HepG2 (cell line): ENCODE data around the gene PFN1. TPM values are rescaled to one million over a fixed set of nuclear protein-coding genes. Genes with fewer than 3 reads are reported as not detected.

Experiments used
- ARNT ChIP-seq: fragments of 450-650 bp; IDR thresholded peaks from 2 replicates; pipeline ENCODE4 v1.6.1; 2017
- ATF5 ChIP-seq: sonication (generic); formaldehyde crosslinking; IDR thresholded peaks from 2 replicates; pipeline ENCODE4 v1.4.0; 2020; ENCODE audit warnings: mild to moderate bottlenecking, low read depth, missing genetic modification reagents
- GABPB1 ChIP-seq: IDR thresholded peaks from 2 replicates; pipeline ENCODE4 v1.6.1; 2016; ENCODE audit warnings: mild to moderate bottlenecking, missing genetic modification reagents, moderate library complexity, missing compliant biosample characterization
- HOXA9 ChIP-seq: sonication (generic); formaldehyde crosslinking; IDR thresholded peaks from 2 replicates; pipeline ENCODE4 v1.8.1; 2022; ENCODE audit warnings: missing genetic modification reagents, mild to moderate bottlenecking, moderate library complexity, borderline replicate concordance
- KMT2A ChIP-seq: sonication (generic); formaldehyde crosslinking; IDR thresholded peaks from 2 replicates; pipeline ENCODE4 v1.4.0; 2020; ENCODE audit warnings: missing genetic modification reagents
- RCOR2 ChIP-seq: IDR thresholded peaks from 2 replicates; pipeline ENCODE4 v1.6.1; 2016; ENCODE audit warnings: missing biosample characterization, missing genetic modification reagents
- SMAD1 ChIP-seq: sonication (generic); formaldehyde crosslinking; IDR thresholded peaks from 2 replicates; pipeline ENCODE4 v1.4.0; 2020; ENCODE audit warnings: missing genetic modification reagents, low read depth, mild to moderate bottlenecking, borderline replicate concordance
- THAP11 ChIP-seq: IDR thresholded peaks from 2 replicates; pipeline ENCODE4 v1.6.1; 2016; ENCODE audit warnings: missing biosample characterization, missing genetic modification reagents
- THYN1 ChIP-seq: sonication (generic); formaldehyde crosslinking; IDR thresholded peaks from 2 replicates; pipeline ENCODE4 v1.8.1; 2023; ENCODE audit warnings: low read depth, mild to moderate bottlenecking, moderate library complexity, missing genetic modification reagents, borderline replicate concordance
- ZC3H4 ChIP-seq: sonication (generic); formaldehyde crosslinking; IDR thresholded peaks from 2 replicates; pipeline ENCODE4 v1.4.0; 2020; ENCODE audit warnings: missing genetic modification reagents, borderline replicate concordance
- ZKSCAN1 ChIP-seq: fragments of 150-350 bp; IDR thresholded peaks from 2 replicates; pipeline ENCODE4 v1.6.1; 2014; ENCODE audit warnings: low read length
- ZNF605 ChIP-seq: sonication (generic); formaldehyde crosslinking; IDR thresholded peaks from 2 replicates; pipeline ENCODE4 v1.8.0; 2022; ENCODE audit warnings: mild to moderate bottlenecking, missing genetic modification reagents
- ZNF790 ChIP-seq: sonication (generic); formaldehyde crosslinking; IDR thresholded peaks from 2 replicates; pipeline ENCODE4 v1.8.0; 2022; ENCODE audit warnings: missing genetic modification reagents, mild to moderate bottlenecking, borderline replicate concordance
- ZSCAN20 ChIP-seq: sonication (generic); formaldehyde crosslinking; IDR thresholded peaks from 2 replicates; pipeline ENCODE4 v1.4.0; 2020; ENCODE audit warnings: missing genetic modification reagents, mild to moderate bottlenecking, borderline replicate concordance
- ZSCAN21 ChIP-seq: sonication (generic); formaldehyde crosslinking; IDR thresholded peaks from 2 replicates; pipeline ENCODE4 v1.8.0; 2022; ENCODE audit warnings: mild to moderate bottlenecking, missing genetic modification reagents, moderate library complexity, borderline replicate concordance
- polyA plus RNA-seq, 8 experiments: library from polyadenylated mRNA; depleted of rRNA in 3 of 8; stranded (reverse) in 7 of 8; unstranded in 1 of 8; fragments of >200 nt; fragmentation: Illumina TruSeq in 4 of 8; extraction: Trizol in 4 of 8; gene quantifications; 2 replicates each; pipeline versions ENCODE4 v1.2.1 to v1.2.3, GENCODE V29; 2011 to 2016; ENCODE audit warnings: low read depth in 4 of 8, missing spikeins in 1 of 8, mixed read lengths in 1 of 8; ENCODE audit not compliant: insufficient read depth in 1 of 8
- total RNA-seq, 5 experiments: library from RNA; depleted of rRNA; stranded (reverse); fragments of >200 nt; fragmentation: Illumina TruSeq; extraction: Trizol; gene quantifications; 2 replicates each; pipeline ENCODE4 v1.2.3, GENCODE V29; 2016; ENCODE audit warnings: low read depth in 1 of 5
- TF ChIP-seq, protein P1 (sequence below): sonication (generic); formaldehyde crosslinking; IDR thresholded peaks from 2 replicates; pipeline ENCODE4 v1.4.0; 2020; ENCODE audit warnings: mild to moderate bottlenecking, missing genetic modification reagents
- TF ChIP-seq, protein P2 (sequence below): sonication (generic); formaldehyde crosslinking; IDR thresholded peaks from 2 replicates; pipeline ENCODE4 v1.4.0; 2020; ENCODE audit warnings: mild to moderate bottlenecking, missing genetic modification reagents
- TF ChIP-seq, protein P3 (sequence below): sonication (generic); formaldehyde crosslinking; IDR thresholded peaks from 2 replicates; pipeline ENCODE4 v1.5.1; 2020; ENCODE audit warnings: mild to moderate bottlenecking, missing genetic modification reagents, moderate library complexity

The PFN1 gene
- total and polyA plus RNA-seq, 2 of the 13 experiments (the other 11 are each of a cell fraction or from before 2014, with no cell fraction given), result 494 to 613 TPM

DNA sequence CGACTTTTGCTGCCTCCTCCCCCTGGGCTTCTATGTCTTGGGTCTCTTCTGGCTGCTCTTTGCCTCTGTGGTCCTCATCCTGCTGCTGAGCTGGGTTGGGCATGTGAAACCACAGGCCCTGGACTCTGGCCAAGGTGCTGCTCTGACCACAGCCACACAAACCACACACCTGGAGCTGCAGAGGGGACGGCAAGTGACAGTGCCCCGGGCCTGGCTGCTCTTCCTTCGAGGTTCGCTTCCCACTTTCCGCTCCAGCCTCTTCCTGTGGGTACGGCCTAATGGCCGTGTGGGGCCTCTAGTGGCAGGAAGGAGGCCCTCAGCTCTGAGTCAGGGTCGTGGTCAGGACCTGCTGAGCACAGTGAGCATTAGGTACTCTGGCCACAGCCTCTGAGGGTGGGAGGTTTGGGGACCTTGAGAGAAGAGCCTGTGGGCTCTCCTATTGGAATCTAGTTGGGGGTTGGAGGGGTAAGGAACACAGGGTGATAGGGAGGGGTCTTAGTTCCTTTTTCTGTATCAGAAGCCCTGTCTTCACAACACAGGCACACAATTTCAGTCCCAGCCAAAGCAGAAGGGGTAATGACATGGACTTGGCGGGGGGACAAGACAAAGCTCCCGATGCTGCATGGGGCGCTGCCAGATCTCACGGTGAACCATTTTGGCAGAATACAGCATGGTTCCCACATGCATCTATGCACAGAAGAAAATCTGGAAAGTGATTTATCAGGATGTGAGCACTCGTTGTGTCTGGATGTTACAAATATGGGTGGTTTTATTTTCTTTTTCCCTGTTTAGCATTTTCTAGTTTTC is 14.0 kb downstream of the PFN1 start (continued):
- no peak for TF ChIP-seq HOXA9 (CRISPR knock-in tag)
- peak; percentile 44 for TF ChIP-seq GABPB1 (CRISPR knock-in tag)
- TF ChIP-seq KMT2A (CRISPR knock-in tag), result no peak
- TF ChIP-seq RCOR2 (CRISPR knock-in tag), result no peak
- TF ChIP-seq ZNF790 (CRISPR knock-in tag), result no peak
- no peak for TF ChIP-seq ZC3H4 (CRISPR knock-in tag)
- TF ChIP-seq, protein P1, sequence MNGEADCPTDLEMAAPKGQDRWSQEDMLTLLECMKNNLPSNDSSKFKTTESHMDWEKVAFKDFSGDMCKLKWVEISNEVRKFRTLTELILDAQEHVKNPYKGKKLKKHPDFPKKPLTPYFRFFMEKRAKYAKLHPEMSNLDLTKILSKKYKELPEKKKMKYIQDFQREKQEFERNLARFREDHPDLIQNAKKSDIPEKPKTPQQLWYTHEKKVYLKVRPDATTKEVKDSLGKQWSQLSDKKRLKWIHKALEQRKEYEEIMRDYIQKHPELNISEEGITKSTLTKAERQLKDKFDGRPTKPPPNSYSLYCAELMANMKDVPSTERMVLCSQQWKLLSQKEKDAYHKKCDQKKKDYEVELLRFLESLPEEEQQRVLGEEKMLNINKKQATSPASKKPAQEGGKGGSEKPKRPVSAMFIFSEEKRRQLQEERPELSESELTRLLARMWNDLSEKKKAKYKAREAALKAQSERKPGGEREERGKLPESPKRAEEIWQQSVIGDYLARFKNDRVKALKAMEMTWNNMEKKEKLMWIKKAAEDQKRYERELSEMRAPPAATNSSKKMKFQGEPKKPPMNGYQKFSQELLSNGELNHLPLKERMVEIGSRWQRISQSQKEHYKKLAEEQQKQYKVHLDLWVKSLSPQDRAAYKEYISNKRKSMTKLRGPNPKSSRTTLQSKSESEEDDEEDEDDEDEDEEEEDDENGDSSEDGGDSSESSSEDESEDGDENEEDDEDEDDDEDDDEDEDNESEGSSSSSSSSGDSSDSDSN (CRISPR knock-in tag), result peak; percentile 42
- 0 out of 2 replicates have a peak, but pooled peaks have one; percentile 41 for TF ChIP-seq ZNF605 (CRISPR knock-in tag)
- 0 out of 2 replicates have a peak, but pooled peaks have one; percentile 28 for TF ChIP-seq ZSCAN21 (CRISPR knock-in tag)
- TF ChIP-seq THYN1 (CRISPR knock-in tag), result no peak
- no peak for TF ChIP-seq SMAD1 (CRISPR knock-in tag)
- TF ChIP-seq, protein P2, sequence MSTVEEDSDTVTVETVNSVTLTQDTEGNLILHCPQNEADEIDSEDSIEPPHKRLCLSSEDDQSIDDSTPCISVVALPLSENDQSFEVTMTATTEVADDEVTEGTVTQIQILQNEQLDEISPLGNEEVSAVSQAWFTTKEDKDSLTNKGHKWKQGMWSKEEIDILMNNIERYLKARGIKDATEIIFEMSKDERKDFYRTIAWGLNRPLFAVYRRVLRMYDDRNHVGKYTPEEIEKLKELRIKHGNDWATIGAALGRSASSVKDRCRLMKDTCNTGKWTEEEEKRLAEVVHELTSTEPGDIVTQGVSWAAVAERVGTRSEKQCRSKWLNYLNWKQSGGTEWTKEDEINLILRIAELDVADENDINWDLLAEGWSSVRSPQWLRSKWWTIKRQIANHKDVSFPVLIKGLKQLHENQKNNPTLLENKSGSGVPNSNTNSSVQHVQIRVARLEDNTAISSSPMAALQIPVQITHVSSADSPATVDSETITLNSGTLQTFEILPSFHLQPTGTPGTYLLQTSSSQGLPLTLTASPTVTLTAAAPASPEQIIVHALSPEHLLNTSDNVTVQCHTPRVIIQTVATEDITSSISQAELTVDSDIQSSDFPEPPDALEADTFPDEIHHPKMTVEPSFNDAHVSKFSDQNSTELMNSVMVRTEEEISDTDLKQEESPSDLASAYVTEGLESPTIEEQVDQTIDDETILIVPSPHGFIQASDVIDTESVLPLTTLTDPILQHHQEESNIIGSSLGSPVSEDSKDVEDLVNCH (CRISPR knock-in tag), result no peak
- TF ChIP-seq ZSCAN20 (CRISPR knock-in tag), result no peak
- no peak for TF ChIP-seq ZKSCAN1
- no peak for TF ChIP-seq ARNT
- TF ChIP-seq, protein P3, sequence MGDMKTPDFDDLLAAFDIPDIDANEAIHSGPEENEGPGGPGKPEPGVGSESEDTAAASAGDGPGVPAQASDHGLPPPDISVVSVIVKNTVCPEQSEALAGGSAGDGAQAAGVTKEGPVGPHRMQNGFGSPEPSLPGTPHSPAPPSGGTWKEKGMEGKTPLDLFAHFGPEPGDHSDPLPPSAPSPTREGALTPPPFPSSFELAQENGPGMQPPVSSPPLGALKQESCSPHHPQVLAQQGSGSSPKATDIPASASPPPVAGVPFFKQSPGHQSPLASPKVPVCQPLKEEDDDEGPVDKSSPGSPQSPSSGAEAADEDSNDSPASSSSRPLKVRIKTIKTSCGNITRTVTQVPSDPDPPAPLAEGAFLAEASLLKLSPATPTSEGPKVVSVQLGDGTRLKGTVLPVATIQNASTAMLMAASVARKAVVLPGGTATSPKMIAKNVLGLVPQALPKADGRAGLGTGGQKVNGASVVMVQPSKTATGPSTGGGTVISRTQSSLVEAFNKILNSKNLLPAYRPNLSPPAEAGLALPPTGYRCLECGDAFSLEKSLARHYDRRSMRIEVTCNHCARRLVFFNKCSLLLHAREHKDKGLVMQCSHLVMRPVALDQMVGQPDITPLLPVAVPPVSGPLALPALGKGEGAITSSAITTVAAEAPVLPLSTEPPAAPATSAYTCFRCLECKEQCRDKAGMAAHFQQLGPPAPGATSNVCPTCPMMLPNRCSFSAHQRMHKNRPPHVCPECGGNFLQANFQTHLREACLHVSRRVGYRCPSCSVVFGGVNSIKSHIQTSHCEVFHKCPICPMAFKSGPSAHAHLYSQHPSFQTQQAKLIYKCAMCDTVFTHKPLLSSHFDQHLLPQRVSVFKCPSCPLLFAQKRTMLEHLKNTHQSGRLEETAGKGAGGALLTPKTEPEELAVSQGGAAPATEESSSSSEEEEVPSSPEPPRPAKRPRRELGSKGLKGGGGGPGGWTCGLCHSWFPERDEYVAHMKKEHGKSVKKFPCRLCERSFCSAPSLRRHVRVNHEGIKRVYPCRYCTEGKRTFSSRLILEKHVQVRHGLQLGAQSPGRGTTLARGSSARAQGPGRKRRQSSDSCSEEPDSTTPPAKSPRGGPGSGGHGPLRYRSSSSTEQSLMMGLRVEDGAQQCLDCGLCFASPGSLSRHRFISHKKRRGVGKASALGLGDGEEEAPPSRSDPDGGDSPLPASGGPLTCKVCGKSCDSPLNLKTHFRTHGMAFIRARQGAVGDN (CRISPR knock-in tag), result peak; percentile 85
- TF ChIP-seq ATF5 (CRISPR knock-in tag), result no peak
- TF ChIP-seq THAP11, result peak; percentile 50
